DMS114 treated with DMSO at 0.1 percent for 48 hours (cell line): ENCODE measurements around the gene KCNE1.
"Not testable (repeated sequence)": the region's sequence is repeated elsewhere in the genome, so short reads cannot be mapped to it uniquely, and the experiment has no call there.

Experiments
- DNase-seq: peaks from one replicate; lab custom pipeline; 2025; ENCODE audit not compliant: unreplicated experiment; lab: John Stamatoyannopoulos, UW

KCNE1 gene

GRCh38 chr21:34511787-34512455 lies at the start of gene KCNE1:
Gene KCNE1, minus strand, starts transcription at chr21:34512210. Its CDS starts 62,576 bp downstream, at chr21:34449634.
- no peak for DNase-seq

GRCh38 chr21:34561806-34562205 lies 49.8 kb upstream of the KCNE1 start:
- DNase-seq: no peak

- DNase-seq: no peak
Measured at GRCh38 chr21:34560609-34561008, 48.6 kb upstream of the KCNE1 start.

DNA sequence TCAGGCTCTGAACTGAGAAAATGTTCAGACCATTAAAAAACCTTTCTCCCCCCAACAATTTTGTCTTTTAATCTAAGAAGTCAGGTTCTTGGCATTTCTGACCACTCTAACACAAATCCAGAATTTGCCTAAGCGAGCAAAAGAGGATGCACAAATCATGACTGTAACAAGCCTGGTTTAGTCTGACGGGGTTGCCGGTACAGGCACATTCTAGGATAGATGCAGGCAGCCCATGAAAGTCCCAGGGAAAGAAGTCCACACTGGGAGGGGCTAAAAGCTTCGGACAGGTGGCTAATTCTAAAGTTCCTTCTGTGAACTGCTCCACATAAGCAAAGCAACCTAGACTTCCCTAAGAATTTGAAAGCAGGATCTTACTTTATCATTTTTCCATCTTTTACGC lies 48.0 kb upstream of the KCNE1 start:
- DNase-seq: no peak

DNA sequence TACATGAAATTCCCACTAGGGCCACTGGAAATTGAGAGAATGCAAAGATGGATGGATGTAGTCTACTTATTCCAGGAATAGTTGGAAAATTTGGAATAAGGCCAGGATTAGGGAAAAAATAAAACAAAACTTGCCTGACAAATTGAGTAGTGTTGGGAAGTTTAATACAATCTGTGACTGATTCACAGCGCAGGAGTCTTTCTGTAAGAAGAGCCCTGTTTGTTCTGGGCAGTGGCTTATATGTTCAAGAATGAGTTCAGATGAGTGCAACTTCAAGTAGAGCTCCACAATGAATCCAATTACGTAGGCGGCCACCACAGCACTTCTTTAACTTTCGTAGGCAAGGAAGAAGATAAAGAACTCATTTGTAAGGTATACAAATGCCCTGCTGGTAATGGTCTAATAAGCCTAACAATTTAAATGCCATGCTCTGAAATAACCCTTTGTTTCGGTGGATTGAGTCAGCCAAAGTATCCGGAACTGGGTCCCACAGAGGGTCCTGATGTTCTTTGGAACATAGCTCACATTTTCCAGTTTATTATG lies 47.1 kb upstream of the KCNE1 start:
- DNase-seq: no peak

GRCh38 chr21:34558166-34558565 lies 46.2 kb upstream of the KCNE1 start:
- no peak for DNase-seq

GRCh38 chr21:34557261-34557660 lies 45.3 kb upstream of the KCNE1 start:
- no peak for DNase-seq

DNA sequence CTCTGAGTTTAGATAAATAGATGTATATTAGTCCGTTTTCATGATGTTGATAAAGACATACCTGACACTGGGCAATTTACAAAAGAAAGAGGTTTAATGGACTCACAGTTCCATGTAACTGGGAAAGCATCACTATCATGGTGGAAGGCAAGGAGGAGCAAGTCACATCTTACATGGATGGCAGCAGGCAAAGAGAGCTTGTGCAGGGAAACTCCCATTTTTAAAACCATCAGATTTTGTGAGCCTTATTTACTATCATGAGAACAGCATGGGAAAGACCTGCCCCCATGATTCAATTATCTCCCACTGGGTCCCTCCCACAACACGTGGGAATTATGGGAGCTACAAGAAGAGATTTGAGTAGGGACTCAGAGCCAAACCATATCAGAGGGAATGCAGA lies 42.7 kb upstream of the KCNE1 start:
- not testable (repeated sequence) for DNase-seq

DNA sequence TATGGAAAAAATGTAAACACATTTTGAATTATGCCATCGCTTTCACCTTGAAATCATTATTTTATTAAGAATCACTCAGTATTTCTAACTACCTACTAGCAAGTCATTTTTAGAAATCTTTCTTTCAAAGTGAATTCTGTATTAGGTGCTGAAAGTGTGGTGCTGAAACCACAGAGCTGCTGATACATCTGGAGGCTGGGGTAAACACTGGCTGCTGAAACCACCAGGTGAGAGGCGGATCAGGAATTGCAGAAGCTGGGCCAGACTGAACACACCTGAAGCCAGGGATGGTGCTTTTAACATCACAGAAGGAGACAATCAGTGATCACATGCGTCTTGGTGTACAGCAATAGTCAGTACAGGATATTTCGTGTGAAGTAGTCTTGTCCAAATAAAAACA lies 42.2 kb upstream of the KCNE1 start:
- DNase-seq: no peak

GRCh38 chr21:34553151-34553952 lies 41.3 kb upstream of the KCNE1 start:
- DNase-seq: no peak

DNA sequence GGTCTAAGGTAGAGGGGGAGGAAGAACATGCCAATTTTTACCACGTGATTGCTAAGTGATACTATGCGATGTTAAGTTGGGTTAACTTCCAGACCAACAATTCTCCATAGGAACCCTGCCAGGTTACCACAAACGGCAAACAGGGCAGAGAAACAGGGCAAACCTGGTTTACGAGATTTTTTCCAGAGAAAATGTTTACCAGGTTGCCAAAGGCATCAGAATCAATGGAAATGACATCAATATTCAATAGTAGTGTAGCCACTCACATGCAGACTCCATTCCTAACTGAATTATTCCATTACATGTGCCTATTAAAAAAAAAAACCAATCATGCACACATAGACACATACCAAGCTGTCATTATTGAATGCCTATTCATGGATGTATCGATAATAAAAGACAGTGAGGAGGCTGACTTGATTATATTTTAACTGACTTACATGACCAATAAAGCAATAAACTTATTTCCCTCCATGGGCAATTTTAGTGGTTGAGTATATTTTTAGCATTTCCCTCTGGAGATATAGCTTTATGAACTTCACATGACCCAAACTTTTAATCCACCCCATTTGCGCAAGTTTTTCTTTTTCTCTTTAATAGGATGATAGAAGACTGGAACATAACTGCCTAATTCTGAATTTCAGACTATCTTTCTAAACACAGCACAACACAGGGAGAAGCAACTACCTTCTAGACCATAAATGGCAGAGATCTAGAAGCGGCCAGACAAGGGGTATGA lies 40.5 kb upstream of the KCNE1 start:
- no peak for DNase-seq

DNA sequence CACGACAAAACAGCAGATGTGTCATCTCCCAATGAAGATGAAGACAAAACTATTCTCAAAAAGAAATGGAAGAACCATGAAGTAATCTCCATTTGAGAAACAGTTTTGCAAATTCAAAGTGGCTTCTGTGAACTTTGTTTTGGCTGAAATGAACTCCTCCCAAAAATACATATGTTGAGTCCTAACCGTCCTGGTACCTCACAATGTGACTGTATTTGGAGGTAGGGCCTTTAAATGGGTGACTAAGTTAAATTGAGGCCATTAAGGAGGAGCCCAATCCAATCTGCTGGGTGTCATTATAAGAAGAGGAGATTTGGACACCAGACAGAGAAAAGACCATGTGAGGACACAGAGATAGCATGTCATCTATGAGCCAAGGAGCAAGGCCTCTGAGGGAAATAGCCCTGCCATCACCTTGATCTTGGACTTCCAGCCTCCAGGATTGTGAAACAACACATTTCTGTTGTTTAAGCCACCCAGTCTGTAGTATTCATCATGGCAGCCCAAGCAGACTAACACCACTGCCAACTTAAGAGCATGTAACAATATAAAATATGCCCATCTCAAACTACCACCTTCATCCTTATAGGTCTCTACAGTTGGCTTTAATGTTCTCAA lies 38.3 kb upstream of the KCNE1 start:
- DNase-seq: no peak

DNA sequence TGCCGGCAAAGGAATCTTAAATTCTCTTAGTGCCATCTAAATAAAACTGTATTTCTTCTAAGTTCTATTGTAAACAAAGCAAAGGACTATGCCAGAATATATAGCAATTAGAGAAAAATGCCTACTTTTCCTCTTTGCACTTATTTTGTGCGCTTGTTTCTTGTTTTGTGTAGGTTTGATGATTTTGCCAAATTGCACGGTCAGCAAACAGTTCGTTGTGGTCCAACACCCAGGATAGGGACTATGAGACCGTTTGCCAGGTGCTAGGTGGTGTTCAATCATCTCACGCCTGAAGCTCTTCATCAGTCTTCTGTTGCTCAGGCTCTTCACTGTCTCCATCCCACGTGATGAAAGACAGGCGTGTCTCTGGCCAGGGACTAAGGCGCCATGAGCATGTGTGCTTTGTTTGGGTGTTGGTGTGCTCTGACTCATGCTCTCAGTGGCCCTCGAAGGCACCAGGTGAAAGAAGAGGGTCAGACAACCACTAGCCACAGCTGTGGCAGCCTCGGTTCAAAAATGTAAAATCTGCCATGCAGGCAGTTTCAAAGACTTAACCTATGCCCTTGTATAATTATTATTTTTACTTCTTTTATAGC lies 36.9 kb upstream of the KCNE1 start:
- DNase-seq: no peak

DNA sequence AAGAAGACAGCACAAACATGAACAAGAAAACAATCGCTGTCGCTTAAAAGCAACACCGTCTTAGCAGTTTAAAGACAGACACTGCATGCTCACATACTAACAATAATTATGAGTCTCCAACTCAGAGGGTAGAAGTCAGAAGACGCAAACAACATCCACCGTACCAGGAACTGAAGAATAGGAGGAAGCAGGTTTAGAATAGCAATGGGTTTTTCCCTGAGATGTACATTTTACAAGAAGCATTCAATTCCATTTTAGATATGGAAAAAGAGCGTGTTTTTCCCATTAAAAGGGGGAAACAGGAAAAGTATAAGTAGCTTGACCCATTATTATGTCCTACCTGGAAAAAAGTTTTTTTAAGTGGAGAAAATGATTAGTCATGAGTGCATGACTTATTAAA lies 34.5 kb upstream of the KCNE1 start:
- DNase-seq: no peak

DNA sequence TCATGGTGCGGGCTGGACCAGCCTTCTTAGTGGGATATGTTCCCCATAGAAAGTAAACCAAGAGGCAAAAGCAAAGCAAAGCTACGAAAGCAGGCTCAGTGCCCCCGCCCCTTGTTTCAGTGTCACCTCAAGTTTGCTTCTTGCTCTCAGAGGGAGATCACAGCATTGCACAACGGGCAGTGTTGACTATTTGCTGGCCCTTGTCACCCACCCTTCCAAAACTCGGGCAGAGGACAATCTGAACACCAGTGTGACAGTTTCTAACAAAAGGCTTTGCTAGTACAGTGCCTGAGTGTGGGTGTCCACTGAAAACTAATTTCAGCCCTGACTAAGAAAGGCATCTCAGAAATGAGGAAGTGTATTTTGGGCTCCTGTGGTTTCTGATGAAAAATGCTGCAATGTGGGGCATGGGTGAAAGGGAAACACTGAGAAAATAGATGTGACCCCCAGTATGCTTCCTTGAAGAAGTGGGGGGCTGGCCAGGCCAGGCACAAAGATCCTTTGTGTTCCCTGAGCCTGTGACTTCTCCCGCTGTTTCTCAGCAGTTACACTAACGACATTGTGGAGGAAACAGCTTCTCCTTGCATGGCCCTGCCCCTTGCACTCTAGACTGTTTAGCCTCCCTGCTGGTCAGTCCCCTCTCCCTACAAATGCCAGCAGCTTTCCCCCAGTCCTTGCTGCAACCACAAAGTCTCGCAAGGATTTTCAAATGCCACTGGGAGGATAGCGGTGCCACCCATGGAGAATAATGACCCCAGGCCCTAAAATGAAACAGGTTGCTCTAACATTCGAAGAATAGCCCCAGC lies 33.3 kb upstream of the KCNE1 start:
- no peak for DNase-seq

DNA sequence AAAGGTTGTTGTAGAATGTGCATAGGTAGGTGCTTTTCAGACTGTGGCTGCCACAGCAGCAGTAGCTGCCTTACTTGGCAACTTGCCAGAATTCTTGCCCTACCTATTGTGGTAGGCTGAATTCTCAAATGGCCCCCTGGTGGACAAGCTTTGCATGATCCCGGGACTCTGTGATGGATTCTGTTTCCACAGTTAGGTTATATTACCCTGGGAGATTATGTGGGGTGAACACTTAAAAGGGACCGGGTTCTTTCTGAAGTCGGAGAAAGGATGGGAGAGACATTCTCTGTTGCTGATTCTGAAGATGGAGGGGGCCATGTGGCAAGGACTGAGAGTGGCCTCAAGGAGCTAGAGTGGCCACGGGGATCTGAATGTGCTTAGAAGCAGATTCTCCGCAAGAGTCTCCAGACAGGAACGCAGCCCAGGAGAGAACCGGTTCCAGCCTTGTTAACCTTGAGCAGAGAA lies 32.1 kb upstream of the KCNE1 start:
- DNase-seq: no peak

- DNase-seq: no peak
Measured at GRCh38 chr21:34543017-34543416, 31.0 kb upstream of the KCNE1 start.

DNA sequence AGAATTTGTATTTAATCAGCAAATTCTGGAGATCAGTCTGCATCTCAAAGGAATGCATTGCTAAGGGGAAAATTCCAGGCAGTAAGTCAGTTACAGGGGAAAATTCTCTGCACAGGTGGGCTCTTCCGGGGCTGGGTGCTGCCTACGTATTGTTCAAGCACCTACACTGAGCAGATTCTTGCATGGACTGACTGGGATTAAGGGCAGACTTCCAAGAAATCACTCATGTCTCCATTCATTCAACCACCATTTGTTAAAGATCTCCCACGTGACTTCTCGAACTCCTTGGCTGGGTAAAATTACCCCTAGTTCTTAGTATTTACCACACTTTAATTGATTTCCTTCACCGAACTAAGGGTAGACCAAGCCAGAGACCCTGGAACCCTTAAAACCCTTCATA lies 28.2 kb upstream of the KCNE1 start:
- no peak for DNase-seq

DNA sequence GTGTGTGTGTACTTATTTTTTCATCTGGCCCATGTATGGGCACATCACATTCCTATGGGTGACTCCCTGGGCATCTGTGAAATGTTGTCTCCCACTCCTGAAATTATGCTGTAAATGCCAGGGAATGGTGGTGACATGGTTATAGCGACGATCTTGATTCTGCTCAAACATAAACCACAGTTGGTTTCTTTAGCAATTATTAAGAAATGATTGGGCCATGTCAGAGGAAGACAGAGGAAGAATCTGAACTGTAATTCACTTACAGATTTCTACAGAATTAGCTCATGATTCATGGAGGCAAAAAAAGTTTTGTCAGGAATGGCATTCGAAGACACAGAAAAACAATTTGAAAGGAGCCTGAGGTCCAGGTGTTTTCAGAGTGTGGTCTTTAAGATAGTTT lies 25.8 kb upstream of the KCNE1 start:
- DNase-seq: no peak

DNA sequence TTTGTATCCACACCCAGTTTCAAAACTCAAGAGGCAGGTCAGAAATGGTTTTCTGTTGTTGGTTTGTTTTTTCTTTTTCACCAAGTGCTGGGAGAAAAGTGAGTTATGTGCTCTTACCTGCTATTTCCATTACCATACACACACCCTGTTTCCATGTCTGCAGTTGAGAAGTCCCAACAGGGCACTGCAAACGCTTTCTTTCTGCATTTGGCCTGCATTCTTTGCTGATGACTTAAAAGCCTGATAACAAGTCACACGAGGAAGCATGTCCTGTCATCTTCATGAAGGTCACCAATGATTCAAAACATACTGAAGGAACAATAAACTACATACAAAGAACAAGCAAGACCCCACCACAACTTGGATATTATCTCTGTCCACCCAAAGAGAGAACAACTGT lies 24.8 kb upstream of the KCNE1 start:
- no peak for DNase-seq
